Activated CD4-positive, alpha-beta T cell treated with anti-CD3 and anti-CD28 coated beads, Interleukin-2, amount 50 U/mL, for 1 hour (primary cell): ENCODE data around the gene GFI1.

Experiments used
- DNase-seq: peaks from one replicate; pipeline ENCODE4 v3.0.0-alpha.2; 2020

The GFI1 gene

GRCh38 chr1:92487078-92487605 is 417 bp upstream of the GFI1 start:
- DNase-seq, result no peak

- peak; percentile 79 for DNase-seq
Observed at GRCh38 chr1:92485381-92486250, 1.1 kb downstream of the GFI1 start.

- peak; percentile 54 for DNase-seq
Observed at GRCh38 chr1:92484472-92485380, 2.0 kb downstream of the GFI1 start.

- DNase-seq, result peak; percentile 41
Observed at GRCh38 chr1:92483610-92484471, 2.9 kb downstream of the GFI1 start.

- DNase-seq, result peak; percentile 40
Observed at GRCh38 chr1:92482665-92483609, 3.8 kb downstream of the GFI1 start.

GRCh38 chr1:92481971-92482664 is 4.6 kb downstream of the GFI1 start:
- DNase-seq, result no peak

GRCh38 chr1:92481599-92481925 is 5.2 kb downstream of the GFI1 start:
- DNase-seq, result no peak

- DNase-seq, result no peak
Observed at GRCh38 chr1:92480813-92481598, 5.7 kb downstream of the GFI1 start.

- DNase-seq, result no peak
Observed at GRCh38 chr1:92480200-92480812, 6.4 kb downstream of the GFI1 start.

- no peak for DNase-seq
Observed at GRCh38 chr1:92479587-92479986, 7.1 kb downstream of the GFI1 start.

- DNase-seq, result no peak
Observed at GRCh38 chr1:92478393-92478792, 8.3 kb downstream of the GFI1 start.

- peak; percentile 35 for DNase-seq
Observed at GRCh38 chr1:92476071-92476631, 10.6 kb downstream of the GFI1 start.

- no peak for DNase-seq
Observed at GRCh38 chr1:92475029-92475428, 11.7 kb downstream of the GFI1 start.

GRCh38 chr1:92473781-92474495 is 12.8 kb downstream of the GFI1 start:
- DNase-seq, result no peak

- DNase-seq, result no peak
Observed at GRCh38 chr1:92470216-92470615, 16.5 kb downstream of the GFI1 start.

GRCh38 chr1:92466683-92467352 is 19.9 kb downstream of the GFI1 start:
- DNase-seq, result no peak

- no peak for DNase-seq
Observed at GRCh38 chr1:92465256-92465647, 21.5 kb downstream of the GFI1 start.
